Keratinocyte (primary cell): ENCODE measurements around the gene SIM1. TPM values are rescaled to one million over a fixed set of nuclear protein-coding genes. Genes with fewer than 3 reads are reported as not detected.

Experiments
- DNase-seq: peaks from one replicate; pipeline ENCODE4 v3.0.0-alpha.2; 2011; ENCODE audit warnings: low read depth, missing footprints, low spot score
- FAIRE-seq: peaks from 2 replicates; lab custom pipeline; 2011; peaks lifted over from hg19 to GRCh38; lab: Jason Lieb, UNC
- H2AFZ ChIP-seq: 2 replicates; pipeline ENCODE4 v1.6.0; 2012; ENCODE audit warnings: low read length, control low read depth, inconsistent platforms; ENCODE audit not compliant: control insufficient read depth
- H3K27ac ChIP-seq: 2 replicates; pipeline ENCODE4 v1.5.1; 2011; ENCODE audit warnings: low read length; ENCODE audit not compliant: control insufficient read depth, insufficient read depth
- H3K27me3 ChIP-seq: 3 replicates; pipeline ENCODE4 v1.6.0; 2011; ENCODE audit warnings: low read length; ENCODE audit not compliant: control insufficient read depth, insufficient read depth; ENCODE audit errors: extremely low read depth
- H3K36me3 ChIP-seq, 2 experiments: 2 replicates in 1 of 2; 3 replicates in 1 of 2; pipeline ENCODE4 v1.5.1; 2011; ENCODE audit warnings: low read length in 2 of 2, mild to moderate bottlenecking in 1 of 2; ENCODE audit not compliant: control insufficient read depth in 2 of 2, insufficient read depth in 2 of 2; ENCODE audit errors: extremely low read depth in 1 of 2
- H3K4me1 ChIP-seq: 3 replicates; pipeline ENCODE4 v1.5.1; 2011; ENCODE audit warnings: low read length; ENCODE audit not compliant: control insufficient read depth, insufficient read depth; ENCODE audit errors: extremely low read depth
- H3K4me2 ChIP-seq: 3 replicates; pipeline ENCODE4 v1.6.0; 2011; ENCODE audit warnings: low read depth, low read length; ENCODE audit not compliant: control insufficient read depth, insufficient read depth; ENCODE audit errors: extremely low read depth
- H3K4me3 ChIP-seq, 3 experiments: fragments of 200-600 bp in 1 of 3; sonication (generic) in 1 of 3; 2 replicates in 2 of 3; 3 replicates in 1 of 3; pipeline ENCODE4 v1.5.1; 2011 to 2016; ENCODE audit warnings: low read length in 3 of 3, mild to moderate bottlenecking in 3 of 3, control low read depth in 2 of 3, inconsistent platforms in 1 of 3, low read depth in 1 of 3, mixed read lengths in 1 of 3, mixed run types in 1 of 3, moderate library complexity in 1 of 3; ENCODE audit not compliant: control insufficient read depth in 2 of 3, insufficient read depth in 2 of 3; ENCODE audit errors: extremely low read depth in 1 of 3
- H3K79me2 ChIP-seq: 2 replicates; pipeline ENCODE4 v1.6.0; 2012; ENCODE audit warnings: low read length; ENCODE audit not compliant: control insufficient read depth, insufficient read depth
- H3K9ac ChIP-seq: 3 replicates; pipeline ENCODE4 v1.6.0; 2011; ENCODE audit warnings: low read length; ENCODE audit not compliant: control insufficient read depth, insufficient read depth; ENCODE audit errors: extremely low read depth
- H3K9me1 ChIP-seq: 3 replicates; pipeline ENCODE4 v1.6.0; 2011; ENCODE audit warnings: low read length; ENCODE audit not compliant: control insufficient read depth, insufficient read depth; ENCODE audit errors: extremely low read depth
- H3K9me3 ChIP-seq: 2 replicates; pipeline ENCODE4 v1.5.1; 2012; ENCODE audit warnings: low read depth, low read length; ENCODE audit not compliant: control insufficient read depth
- H4K20me1 ChIP-seq: 3 replicates; pipeline ENCODE4 v1.6.0; 2011; ENCODE audit warnings: low read length; ENCODE audit not compliant: control insufficient read depth, insufficient read depth; ENCODE audit errors: extremely low read depth
- EZH2 ChIP-seq: IDR thresholded peaks from one replicate; pipeline ENCODE4 v1.6.1; 2012; ENCODE audit warnings: inconsistent platforms, mild to moderate bottlenecking, low read length, moderate library complexity
- dilution Hi-C: fragments of 300-500 bp; cut with MboI; formaldehyde crosslinking; loops from one replicate; pipeline ENCODE4 v1.7.0; 2020; ENCODE audit warnings: low sequenced_read_pairs; ENCODE audit not compliant: extremely low pct_ligation_motif_present
- polyA plus RNA-seq, 5 experiments: library from polyadenylated mRNA; depleted of rRNA in 3 of 5; stranded (reverse) in 3 of 5; stranded (forward) in 1 of 5; unstranded in 1 of 5; fragments of >200 nt; gene quantifications; 1 replicate in 1 of 5; 2 replicates in 3 of 5; 3 replicates in 1 of 5; pipeline versions ENCODE4 v1.2.1 to v1.2.3, GENCODE V29; 2011 to 2012; ENCODE audit warnings: missing spikeins in 2 of 5, low read depth in 1 of 5, low replicate concordance in 1 of 5
- TF ChIP-seq, protein P1 (sequence below), 3 experiments: IDR thresholded peaks in 1 of 3; conservative IDR thresholded peaks in 1 of 3; optimal IDR thresholded peaks in 1 of 3; 2 replicates in 2 of 3; 3 replicates in 1 of 3; pipeline versions ENCODE3 to v1.5.1; 2011; ENCODE audit warnings: low read length in 3 of 3, mild to moderate bottlenecking in 3 of 3, moderate library complexity in 2 of 3, control low read depth in 1 of 3, inconsistent platforms in 1 of 3; ENCODE audit not compliant: insufficient read depth in 2 of 3; ENCODE audit errors: extremely low read depth in 1 of 3

The SIM1 gene
- polyA plus RNA-seq, 1 donor (not counting 4 experiments of a cell fraction or from before 2014, with no cell fraction given) = not detected

GRCh38 chr6:100509101-100509500 lies 44.4 kb upstream of the SIM1 start:
- Histone ChIP-seq H2AFZ (no peak overlapping the region), H3K27ac (no peak overlapping the region), H3K4me3 (no peak overlapping the region), H4K20me1 (no peaks in the 10 kb centered on the region), H3K9me3 (no peaks in the 10 kb centered on the region), H3K79me2 (no peaks in the 10 kb centered on the region), H3K4me2 (no peak overlapping the region), H3K4me1 (no peaks in the 10 kb centered on the region), H3K9me1 (no peaks in the 10 kb centered on the region), H3K36me3 (peaks cover 3 to 7% of the 10 kb centered on the region in 2 experiments), H3K27me3 (no peaks in the 10 kb centered on the region), H3K9ac (no peak overlapping the region)
- TF ChIP-seq, protein P1, sequence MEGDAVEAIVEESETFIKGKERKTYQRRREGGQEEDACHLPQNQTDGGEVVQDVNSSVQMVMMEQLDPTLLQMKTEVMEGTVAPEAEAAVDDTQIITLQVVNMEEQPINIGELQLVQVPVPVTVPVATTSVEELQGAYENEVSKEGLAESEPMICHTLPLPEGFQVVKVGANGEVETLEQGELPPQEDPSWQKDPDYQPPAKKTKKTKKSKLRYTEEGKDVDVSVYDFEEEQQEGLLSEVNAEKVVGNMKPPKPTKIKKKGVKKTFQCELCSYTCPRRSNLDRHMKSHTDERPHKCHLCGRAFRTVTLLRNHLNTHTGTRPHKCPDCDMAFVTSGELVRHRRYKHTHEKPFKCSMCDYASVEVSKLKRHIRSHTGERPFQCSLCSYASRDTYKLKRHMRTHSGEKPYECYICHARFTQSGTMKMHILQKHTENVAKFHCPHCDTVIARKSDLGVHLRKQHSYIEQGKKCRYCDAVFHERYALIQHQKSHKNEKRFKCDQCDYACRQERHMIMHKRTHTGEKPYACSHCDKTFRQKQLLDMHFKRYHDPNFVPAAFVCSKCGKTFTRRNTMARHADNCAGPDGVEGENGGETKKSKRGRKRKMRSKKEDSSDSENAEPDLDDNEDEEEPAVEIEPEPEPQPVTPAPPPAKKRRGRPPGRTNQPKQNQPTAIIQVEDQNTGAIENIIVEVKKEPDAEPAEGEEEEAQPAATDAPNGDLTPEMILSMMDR (optimal IDR thresholded peaks at IDR 0.05 in 1 of 3, IDR thresholded peaks at IDR 0.05 in 1 of 3, conservative IDR thresholded peaks at IDR 0.05 in 1 of 3; ENCODE audit: extremely low read depth in 1 of 3, insufficient read depth in 2 of 3, low read length in 3 of 3) = no peak
- TF ChIP-seq EZH2 = no peak
- dilution Hi-C loops = no loop called here
- DNase-seq (no peak), FAIRE-seq (no peak)

DNA sequence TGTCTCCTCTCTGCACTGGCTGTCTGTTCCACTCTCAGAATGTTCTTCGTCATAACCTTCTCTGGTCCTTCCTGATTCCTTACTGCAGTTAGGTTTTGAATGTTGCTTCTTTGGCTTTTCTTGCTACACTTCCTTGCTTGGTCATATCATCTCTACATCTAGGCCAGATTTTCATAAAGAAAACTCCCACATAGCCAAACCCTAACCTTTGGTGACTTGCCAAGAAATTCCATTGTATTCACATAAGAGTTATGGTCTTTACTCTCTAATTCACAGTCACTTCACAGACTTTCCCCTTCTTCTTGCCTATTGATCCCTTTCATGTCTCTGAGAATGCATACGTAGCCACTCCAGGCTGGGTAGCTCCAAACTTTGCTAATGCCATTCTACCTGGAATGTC lies 41.9 kb upstream of the SIM1 start:
- H3K9ac ChIP-seq = no peak overlapping the region
- DNase-seq = no peak
- no peaks in the 10 kb centered on the region for H3K27me3 ChIP-seq
- no peaks in the 10 kb centered on the region for H4K20me1 ChIP-seq
- H3K4me3 ChIP-seq = no peak overlapping the region
- dilution Hi-C loops = no loop called here
- no peak for TF ChIP-seq EZH2
- TF ChIP-seq, protein P1 (optimal IDR thresholded peaks at IDR 0.05 in 1 of 3, IDR thresholded peaks at IDR 0.05 in 1 of 3, conservative IDR thresholded peaks at IDR 0.05 in 1 of 3; ENCODE audit: extremely low read depth in 1 of 3, insufficient read depth in 2 of 3, low read length in 3 of 3) = no peak
- H3K79me2 ChIP-seq = no peaks in the 10 kb centered on the region
- H3K27ac ChIP-seq = no peak overlapping the region
- H3K9me3 ChIP-seq = no peaks in the 10 kb centered on the region
- no peaks in the 10 kb centered on the region for H3K4me1 ChIP-seq
- peaks cover 3% of the 10 kb centered on the region in 2 experiments for H3K36me3 ChIP-seq
- no peak overlapping the region for H2AFZ ChIP-seq
- no peak overlapping the region for H3K4me2 ChIP-seq
- FAIRE-seq = no peak
- no peaks in the 10 kb centered on the region for H3K9me1 ChIP-seq
